Measurements from ENCODE around the gene TIMM10.

The TIMM10 gene

DNA sequence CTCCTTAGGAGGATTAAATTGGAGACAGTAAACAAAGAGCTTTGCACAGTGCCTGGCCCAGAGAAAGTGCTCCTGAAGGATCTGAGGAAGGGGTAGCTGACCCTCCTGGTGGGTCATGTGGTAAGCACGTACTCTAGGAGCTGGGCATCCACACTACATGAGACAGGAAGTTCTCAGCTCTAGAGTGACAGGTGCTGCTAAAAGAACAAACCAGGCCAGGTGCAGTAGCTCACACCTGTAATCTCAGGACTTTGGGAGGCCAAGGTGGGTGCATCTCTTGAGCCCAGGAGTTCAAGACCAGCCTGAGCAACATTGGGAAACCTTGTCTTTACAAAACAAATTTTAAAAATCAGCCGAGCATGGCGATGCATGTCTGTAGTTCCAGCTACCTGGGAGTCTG lies 28.2 kb downstream of the TIMM10 start:
- no peak for DNase-seq

DNA sequence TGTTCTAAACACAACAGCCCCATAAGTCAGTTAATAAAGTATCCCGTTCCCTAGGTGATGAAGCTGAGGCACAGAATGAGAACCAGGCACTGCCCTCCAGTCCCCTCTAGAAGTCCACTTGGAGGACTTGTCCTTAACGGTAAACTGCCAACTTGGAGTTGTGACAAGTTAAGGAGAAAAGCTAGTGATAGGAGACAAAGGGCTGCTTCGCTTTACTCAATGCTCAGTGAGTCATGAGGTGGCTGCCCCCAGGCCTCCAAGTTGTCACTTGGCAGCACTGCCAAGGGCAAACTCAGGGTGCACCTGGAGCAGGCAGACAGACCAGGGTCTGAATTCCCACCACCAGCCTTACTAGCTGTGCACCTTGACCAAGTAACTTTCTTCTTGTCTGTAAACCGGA lies 28.6 kb downstream of the TIMM10 start:
- no peak for DNase-seq

DNA sequence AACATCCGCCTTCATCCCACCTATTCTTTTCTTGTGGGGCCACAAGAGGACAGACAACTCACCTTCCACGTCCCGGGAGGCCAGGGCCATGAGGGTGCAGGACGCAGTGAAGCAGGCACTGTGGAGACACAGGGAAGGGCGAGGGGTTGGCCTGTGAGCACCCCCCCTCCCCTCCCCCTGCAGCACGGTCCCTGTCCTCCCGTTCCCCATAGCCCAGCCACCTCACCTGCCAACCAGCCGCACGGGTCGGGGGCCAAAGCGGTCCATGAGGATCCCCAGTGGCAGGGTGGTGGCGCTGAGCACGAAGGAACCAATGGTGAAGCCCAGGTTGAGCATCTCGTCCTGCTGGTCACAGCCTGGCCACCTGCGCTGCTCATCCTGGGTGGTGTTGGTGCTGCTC lies 29.6 kb downstream of the TIMM10 start:
- DNase-seq = no peak

DNA sequence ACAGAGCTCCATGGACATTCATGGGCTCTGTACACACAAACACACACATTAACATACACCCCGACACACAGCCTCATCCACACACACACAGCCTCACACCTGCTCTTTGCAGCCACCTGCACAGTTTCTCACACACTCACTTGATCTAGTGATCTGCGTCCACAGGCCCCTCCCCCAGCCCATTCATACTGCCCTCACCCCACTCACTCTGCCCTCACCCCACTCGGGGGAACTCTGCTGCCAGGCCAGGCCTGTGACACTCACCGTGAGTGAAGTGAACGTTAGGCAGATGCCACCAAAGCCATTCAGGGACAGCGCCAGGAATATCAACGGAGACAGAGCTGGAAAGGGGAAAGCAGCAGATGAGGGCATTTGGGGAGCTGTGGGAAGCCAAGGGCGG lies 30.0 kb downstream of the TIMM10 start:
- no peak for DNase-seq

DNA sequence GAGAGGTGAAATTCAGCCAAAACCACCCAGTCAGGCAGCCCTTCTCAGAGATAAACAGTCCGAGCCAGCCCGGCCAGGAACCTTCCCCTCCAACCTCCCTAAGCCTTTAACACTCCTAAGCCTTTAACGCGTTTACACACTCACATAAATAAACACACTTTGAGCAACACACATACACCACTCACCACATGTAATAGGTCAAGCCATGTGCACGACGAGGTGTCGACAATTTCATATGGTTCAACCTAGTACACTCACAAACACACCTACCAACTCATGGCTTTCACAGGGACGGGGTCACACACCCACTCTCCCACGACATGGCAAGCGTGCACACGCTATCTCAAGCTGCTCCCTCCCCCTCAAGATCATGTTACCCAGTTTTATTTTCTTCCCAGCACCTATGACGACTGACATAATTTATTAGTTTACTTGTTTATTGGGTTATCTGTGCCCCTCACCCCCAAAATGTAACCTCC lies 30.5 kb downstream of the TIMM10 start:
- DNase-seq = no peak

DNA sequence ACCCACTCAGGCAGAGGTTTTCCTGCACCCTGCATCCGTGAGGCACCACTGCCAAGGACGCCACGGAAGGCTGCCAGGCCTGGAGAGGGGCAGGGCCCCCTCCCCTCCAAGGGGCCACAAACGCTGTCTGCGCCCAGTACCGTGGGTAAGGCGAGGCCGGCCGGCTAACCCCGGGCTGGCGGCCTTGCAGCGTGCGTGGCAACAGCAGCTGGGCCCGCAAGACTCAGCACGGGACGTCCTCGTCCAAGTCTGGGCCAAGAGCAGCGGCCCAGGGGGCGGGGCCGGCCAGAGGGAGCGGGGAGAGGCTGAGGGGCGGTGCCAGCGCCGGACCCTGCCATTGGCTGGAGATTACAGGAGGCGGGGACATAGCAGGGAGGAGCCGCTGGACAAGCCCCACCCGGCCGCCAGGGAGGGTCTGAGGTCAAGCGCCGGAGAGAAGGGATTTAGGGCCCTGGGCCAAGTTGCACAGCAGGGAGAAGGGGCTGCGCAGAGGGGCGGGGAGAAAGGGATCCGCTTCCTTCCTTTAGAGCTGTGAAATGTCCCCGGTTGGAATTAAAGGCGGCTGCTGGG lies 31.1 kb downstream of the TIMM10 start:
- DNase-seq = no peak

DNA sequence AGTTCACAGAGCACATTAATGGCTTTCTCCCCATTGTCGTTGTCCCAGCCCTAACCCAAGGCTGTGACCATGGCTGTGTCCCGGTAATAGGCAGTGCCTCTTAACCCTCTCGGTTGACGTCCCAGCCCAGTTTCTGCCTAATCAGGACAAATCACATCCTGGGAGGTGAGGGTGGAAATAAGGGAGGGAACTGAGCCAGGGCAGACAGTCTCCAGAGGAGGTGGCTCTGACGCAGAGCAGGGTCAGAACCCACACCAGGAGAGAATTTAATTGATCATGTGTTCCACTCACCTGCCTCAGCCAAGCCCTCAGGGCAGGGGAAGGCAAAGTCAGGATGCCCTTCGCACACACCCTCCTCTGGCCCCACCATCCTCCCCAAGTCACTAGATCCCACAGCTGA lies 32.0 kb downstream of the TIMM10 start:
- no peak for DNase-seq

DNA sequence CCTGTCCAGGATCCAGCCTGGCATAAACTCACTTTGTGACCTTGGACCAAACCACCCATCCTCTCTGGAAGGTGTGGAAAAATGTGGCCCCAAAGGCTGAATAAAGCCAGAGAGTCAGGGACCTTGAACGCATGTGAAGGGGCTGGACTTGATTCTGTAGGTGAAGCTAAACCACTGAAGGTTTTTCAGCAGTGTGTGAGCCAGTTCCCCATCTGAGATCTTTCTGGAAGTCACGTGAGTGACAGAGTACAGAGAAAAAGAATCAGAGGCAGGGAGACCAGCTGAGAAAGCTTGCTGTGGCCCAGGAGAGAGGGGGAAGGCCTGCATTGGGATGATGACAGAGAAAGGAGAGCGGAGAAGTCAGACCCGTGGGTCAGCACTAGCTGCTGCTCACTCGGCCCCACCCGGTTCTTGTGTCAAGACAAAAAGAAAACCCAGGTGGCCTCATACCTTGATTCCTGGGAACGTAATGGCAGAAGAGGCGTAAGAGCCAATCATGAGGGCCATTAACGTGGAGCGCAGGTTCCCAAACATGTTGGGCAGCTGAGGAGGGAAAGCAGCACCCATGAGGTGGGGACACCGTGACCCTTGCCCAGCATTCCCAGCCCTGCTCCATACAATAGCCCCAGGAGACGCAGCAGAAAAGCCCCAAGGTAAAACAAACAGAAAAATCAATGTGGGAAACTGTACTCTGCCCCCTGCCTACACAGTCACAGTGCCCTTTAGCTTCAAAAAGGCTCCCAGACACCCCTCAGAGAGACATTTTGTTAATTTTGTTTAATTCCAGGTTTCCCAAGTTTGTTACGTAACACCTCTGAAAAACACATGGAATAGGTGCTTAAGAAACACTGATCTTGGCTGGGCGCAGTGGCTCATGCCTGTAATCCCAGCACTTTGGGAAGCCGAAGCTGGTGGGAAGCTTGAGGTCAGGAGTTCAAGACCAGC lies 33.0 kb downstream of the TIMM10 start:
- no peak for DNase-seq

DNA sequence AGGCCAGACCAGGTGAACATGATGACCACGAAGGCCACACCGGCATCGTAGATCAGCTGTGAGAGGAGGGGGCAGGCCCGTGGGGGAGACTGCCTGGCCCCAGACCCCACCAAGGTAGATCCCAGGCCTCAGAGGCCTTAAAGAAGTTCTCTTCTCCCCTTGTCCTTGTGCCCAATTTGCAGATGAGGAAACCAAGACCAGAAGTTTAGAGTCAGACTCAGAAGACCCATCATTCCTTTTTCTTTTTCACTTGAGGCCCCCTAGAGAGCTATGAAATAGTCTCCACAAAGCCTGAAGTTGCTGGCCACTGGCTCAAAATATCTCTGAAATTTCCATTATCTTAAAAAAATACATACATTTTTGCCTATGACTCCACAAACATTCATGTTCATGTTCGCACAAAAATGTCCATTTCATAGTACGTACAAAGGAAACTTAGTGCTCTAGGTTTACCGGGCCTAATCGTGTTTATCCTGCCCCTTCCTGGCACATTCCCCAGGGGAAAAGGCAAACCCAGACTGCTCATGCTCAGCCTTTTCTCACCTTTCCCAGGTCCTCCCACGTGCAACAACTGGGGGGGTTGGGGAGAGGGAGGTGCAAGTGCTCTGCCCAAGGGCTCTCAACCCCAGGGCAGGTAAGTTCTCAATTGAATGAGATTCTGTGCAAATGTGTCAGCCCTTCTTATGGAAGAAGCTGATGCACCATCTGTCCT lies 34.3 kb downstream of the TIMM10 start:
- DNase-seq = no peak

DNA sequence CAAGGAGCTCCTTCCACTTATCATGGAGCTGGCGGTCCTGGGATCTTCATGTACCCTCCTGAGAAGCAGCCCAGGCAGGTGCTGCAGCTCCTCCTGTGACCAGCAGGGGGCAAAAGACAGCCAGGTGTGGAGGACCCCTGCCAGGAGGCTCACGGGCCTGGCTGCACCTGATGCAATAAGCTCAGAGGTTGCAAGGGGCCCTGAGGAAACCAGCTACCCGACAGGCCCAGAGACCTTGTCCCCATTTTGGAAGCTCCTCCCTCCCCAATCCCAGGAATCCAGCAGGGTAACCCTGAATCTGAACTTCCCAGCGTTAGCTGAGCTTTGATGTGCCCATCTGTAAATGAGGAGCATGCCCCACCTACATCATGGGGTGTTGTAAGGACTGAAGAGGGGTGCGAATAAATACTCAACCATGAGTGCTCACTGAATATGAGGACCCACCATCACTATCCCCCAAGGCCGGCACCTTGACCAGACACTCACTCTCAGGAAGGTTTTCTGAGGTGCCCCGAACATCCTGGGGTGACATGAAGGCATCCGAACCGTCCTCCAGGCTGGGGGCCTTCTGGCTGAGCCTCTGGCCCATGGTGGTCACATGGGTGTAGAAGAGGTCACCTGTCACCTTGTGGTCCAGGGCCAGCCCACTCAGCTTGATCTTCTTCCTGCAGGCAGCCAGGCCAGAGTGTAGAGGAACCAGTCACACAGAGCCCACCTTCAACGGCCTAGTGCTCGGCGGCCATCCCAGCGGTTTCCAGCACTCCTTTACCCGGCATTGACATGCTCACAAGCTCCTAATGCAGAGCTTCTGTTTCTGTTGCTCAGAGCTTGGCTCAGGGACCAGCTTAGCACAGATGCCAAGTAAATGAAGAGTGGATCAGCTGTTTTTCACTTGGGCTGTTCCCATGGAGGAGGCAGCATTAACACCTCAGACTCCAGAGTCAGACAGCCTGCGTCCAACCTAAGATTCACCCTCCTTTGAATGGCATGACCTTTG lies 36.7 kb downstream of the TIMM10 start:
- DNase-seq = no peak

DNA sequence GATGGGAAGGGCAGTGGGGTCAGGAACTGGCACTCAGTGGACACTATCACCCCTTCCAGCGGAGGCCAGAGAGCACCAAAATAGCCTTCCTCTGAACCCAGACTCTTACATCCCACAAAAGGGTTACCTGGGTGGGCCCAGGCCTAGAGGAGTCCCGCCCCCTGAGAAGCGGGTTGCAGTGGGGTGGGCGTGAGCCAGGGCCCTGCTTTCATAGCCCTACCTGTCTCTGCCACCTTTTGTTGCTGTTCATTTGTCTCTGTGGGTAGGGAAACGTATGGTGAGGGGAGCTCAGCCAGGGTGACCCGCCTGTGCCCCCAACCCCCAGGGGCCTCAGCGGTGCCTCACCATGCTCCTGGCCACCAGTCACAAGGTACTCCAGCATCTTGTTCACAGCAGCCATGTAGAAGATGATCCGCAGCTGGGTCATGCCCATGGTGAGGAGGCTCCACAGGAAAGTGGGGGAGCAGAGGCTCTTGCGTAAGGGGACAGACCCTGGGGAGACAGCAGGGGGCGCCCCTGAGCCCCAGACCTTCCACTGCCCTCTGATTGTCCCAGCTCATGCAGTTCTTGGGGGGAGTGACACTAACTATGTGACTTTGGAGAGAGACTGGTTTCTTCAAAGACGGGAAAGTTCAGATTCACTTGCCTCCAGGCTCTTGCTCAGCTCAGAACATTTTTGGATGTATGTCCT lies 39.0 kb downstream of the TIMM10 start:
- DNase-seq = peak; percentile 51 to 57

DNA sequence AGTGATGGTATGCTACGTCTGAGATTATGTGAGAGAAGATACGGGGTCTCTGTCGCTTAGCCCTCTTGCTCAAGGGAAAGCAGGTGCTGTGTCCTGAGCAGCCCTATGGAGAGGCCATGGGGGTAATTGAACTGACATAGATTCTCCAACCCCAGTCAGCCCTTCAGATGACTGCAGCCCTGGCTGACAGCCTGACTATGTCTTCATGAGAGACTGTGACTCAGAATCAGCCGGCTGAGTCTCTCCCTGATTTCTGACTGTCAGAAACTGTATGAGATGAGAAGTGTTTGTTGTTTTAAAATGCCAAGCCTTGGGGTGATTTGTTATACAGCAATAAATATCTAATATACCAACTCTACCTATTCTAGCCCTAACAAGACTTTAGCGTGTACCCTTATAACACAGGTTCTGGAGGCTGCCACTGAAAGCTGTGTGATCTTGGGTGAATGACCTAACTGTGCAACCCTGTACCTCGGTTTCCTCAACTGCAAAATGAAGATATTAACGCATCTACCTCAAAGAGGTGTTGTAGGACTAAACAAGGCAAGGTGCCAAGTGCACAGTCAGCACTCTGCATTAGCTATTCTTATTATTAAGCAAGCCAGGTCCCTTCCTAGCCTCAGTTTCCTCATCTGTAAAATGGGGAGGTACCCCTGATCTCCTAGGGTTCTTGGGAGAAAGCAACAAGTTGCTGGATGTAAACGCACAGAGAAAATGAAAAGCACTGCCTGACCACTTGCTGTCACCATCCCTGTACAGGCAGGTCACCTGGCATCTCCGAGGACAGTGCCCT lies 39.9 kb downstream of the TIMM10 start:
- no peak for DNase-seq

DNA sequence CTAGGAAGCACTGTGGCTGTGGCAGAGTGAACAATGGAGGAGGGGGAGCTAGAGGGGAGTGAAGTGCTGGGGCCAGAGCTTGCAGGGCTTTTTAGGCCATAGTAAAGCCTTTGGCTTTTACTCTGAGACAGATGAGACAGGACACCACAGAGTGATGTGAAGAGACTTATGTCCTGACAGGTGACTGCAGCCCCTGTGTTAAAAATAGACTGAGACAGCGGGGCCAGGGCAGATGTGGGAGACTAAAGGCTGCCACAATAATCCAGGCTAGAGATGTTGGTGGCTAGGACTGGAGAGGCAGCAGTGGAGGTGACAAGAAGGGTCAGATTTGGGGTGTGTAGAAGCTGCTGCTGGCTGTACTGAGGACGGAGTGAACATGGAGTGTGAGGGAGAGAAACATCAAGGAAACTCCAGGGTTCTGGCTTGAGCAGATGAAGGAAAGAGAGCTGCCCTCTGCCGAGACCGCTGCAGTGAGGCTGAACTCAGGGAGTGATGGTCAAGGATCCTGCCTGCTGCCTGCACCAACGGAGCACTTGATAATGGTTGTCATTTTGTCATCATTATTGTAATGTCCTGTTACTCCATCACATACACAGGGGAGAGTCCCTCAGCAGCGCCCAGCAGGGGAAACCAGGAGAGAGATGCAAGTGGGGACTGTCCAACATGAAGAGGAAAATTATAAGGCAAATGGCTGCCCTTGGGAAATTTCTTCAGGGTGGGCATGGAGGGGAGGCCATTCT lies 42.5 kb downstream of the TIMM10 start:
- DNase-seq = no peak

DNA sequence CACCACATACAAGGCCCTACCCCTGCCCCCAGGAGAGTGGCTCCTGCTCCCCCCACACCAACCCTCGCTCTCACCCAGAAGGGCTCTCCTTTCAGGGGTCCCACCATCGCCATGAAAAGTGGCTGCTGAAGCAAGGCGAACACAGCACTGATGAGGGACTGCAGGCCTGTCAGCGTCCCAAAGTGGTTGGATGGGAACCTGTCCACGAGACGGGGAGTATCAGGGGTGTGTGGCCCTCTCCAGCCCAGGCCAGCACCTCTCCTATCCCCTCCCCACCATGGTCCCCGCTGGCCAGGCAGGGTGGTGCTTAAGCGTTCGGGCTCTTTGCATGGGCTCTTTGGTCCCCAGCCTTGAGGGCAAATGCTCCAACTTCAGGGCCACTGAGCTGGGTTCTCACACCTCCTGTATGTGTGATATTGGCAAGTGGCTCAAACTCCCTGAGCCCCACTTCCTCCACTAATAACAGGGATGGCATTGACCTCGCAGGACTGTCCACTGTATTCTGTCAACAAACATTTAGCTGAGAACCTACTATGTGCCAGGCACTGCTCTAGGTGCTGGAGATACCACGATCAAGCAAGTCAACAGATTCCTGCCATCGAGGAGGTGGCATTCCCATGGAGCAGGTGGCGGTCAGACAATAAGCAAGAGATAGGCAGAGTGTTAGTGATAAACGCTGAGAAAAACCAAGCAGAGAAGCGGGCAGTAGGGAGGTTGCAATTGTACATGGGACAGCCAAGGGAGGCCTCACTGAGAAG lies 43.4 kb downstream of the TIMM10 start:
- DNase-seq = no peak

DNA sequence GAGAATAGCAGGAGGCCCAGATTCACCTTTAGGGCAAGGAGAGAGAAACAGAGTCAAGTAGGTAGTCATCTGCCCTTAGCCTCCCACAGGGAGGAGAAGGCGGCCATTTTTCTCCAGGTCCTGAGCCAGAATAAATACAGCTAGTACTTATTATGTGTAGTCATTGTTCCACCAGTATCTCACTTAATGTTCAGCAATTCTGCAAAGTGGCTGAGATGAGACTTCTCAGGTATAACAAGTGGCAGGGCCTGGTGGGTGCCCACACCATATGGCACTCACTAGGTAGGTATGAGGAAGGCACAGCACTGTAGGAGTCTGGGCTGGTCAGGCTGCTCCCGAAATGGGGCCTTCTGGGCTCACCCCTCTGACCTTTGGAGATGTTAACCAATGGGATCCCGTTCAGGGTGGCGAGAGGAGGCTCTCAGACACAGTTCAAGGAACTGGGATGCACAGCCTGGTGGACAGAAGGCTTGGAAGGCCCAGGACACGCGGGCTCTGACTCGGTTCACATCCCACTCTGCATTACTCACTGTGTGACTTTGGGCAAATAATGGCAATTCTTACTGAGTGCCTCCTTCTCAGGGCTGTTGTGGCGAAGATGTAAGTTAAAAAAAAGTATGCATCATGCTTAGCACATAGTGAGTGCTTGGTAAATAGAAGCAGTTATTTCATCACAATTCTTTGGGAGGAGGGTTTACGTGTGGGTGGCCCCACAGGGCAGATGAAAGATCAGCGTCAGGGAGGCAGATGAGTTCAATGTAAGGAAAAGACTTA lies 45.1 kb downstream of the TIMM10 start:
- DNase-seq = no peak

DNA sequence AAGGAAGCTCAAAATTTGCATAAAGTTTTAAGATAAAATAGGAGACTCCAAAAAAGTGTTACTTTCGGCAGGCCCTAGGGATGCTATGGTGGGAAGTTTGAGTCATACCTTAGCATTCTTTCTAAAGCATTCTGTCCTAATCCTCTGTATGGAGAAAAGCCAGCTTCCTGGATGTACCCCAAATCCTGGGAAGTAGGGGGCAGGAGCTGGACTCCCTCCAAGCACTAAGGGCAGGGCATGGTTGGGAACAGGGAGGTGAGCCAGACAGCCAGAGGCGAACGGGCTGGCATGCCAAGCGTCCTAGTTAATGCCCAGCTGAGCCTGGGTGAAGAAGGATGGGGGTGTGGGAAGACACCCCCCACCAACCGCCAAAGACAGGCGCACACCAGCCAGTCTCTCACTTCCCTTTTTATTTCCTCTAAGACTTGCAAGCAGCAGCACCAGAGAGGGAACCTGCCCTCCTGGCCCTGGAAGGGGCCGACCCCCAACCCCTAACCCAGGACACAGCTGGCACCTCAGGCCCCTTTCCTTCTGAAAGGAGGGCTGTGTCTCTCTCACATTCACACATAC lies 46.3 kb downstream of the TIMM10 start:
- peak; percentile 89 to 93 for DNase-seq

DNA sequence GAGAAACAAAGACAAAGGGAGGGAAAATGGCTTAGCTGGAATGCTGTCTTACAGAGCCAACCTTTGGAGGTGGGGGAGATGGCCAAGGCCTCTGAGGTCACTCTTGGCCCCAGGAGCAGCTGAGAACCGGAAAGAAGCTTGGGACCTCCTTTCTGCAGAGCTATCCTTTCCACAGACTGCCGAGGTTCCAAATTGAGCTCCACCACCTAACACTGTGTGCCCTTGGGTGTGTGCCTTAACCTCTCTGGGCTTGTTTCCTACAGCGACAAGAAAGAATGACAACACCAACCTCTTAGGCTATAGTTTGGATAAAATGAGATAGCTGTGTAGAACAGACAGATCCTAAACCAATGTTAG lies 47.0 kb downstream of the TIMM10 start:
- no peak for DNase-seq

Data from Kasumi-1 (cell line).